K562 (cell line): ENCODE results near the gene SAXO2. TPM values are rescaled to one million over a fixed set of nuclear protein-coding genes. Genes with fewer than 3 reads are reported as not detected.

ENCODE experiments used
- BHLHE40 ChIP-seq: IDR thresholded peaks from 2 replicates; pipeline ENCODE4 v1.6.1; 2011; ENCODE audit warnings: low read length, improper control_type of control experiment
- CREB3 ChIP-seq: fragments of 450-650 bp; conservative IDR thresholded peaks from 2 replicates; pipeline ENCODE4 v1.6.1; 2016; ENCODE audit warnings: missing genetic modification characterization, low read depth, mild to moderate bottlenecking, missing compliant biosample characterization, moderate library complexity
- E4F1 ChIP-seq: fragments of 250-450 bp; sonication (Bioruptor Pico); IDR thresholded peaks from 2 replicates; pipeline ENCODE4 v1.5.0; 2021; ENCODE audit warnings: mild to moderate bottlenecking, borderline replicate concordance
- ETV5 ChIP-seq: sonication (generic); formaldehyde crosslinking; IDR thresholded peaks from 2 replicates; pipeline ENCODE4 v1.4.0; 2020; ENCODE audit warnings: low read depth, mild to moderate bottlenecking, missing genetic modification reagents
- FIP1L1 ChIP-seq: fragments of 200-400 bp; formaldehyde crosslinking; IDR thresholded peaks from 2 replicates; pipeline ENCODE4 v1.6.1; 2018; ENCODE audit warnings: mild to moderate bottlenecking, low read depth, low read length; ENCODE audit not compliant: poor library complexity, severe bottlenecking
- FOXO4 ChIP-seq: fragments of 450-650 bp; formaldehyde crosslinking; IDR thresholded peaks from 2 replicates; pipeline ENCODE4 v1.4.0; 2020; ENCODE audit warnings: mild to moderate bottlenecking, moderate library complexity
- HES1 ChIP-seq: fragments of 450-650 bp; IDR thresholded peaks from 2 replicates; pipeline ENCODE4 v1.6.1; 2016; ENCODE audit warnings: low read depth, mild to moderate bottlenecking, moderate library complexity
- HIVEP1 ChIP-seq: fragments of 250-450 bp; sonication (Bioruptor Pico); IDR thresholded peaks from 2 replicates; pipeline ENCODE4 v1.4.0; 2020; ENCODE audit warnings: mild to moderate bottlenecking
- IRF9 ChIP-seq: fragments of 450-650 bp; IDR thresholded peaks from 2 replicates; pipeline ENCODE4 v1.6.1; 2016; ENCODE audit warnings: missing biosample characterization, missing genetic modification characterization
- MAX ChIP-seq: sonication (generic); formaldehyde crosslinking; IDR thresholded peaks from 2 replicates; pipeline ENCODE4 v1.9.0; 2022; ENCODE audit warnings: mild to moderate bottlenecking, missing genetic modification reagents
- POLR2A ChIP-seq: fragments of 450-650 bp; conservative IDR thresholded peaks from 2 replicates; pipeline ENCODE4 v1.6.1; 2016
- RBM39 ChIP-seq: fragments of 200-400 bp; formaldehyde crosslinking; optimal IDR thresholded peaks from 2 replicates; pipeline ENCODE3; 2018; ENCODE audit warnings: low read depth, low read length
- RFX1 ChIP-seq: fragments of 450-650 bp; IDR thresholded peaks from 2 replicates; pipeline ENCODE4 v1.6.1; 2016; ENCODE audit warnings: mild to moderate bottlenecking, moderate library complexity
- TAF1 ChIP-seq: IDR thresholded peaks from 2 replicates; pipeline ENCODE4 v1.6.1; 2011; ENCODE audit warnings: mild to moderate bottlenecking, low read length, moderate library complexity; ENCODE audit not compliant: insufficient read depth, control insufficient read depth, severe bottlenecking; ENCODE audit errors: extremely low read depth
- TOE1 ChIP-seq, 2 experiments: fragments of 450-650 bp in 1 of 2; sonication (generic) in 1 of 2; formaldehyde crosslinking in 1 of 2; IDR thresholded peaks; 2 replicates each; pipeline versions ENCODE4 v1.7.1 to v1.8.0; 2016 to 2022; ENCODE audit warnings: borderline replicate concordance in 2 of 2, mild to moderate bottlenecking in 2 of 2, antibody characterized with exemption in 1 of 2, inconsistent platforms in 1 of 2, low read depth in 1 of 2, missing genetic modification reagents in 1 of 2, moderate library complexity in 1 of 2
- XRCC4 ChIP-seq: IDR thresholded peaks from one replicate; pipeline ENCODE4 v1.6.1; 2011; ENCODE audit not compliant: insufficient read depth, insufficient read length; ENCODE audit errors: extremely low read depth
- ZBED1 ChIP-seq: IDR thresholded peaks from 2 replicates; pipeline ENCODE4 v1.6.1; 2014
- ZNF23 ChIP-seq: fragments of 250-450 bp; sonication (Bioruptor Pico); IDR thresholded peaks from 2 replicates; pipeline ENCODE4 v1.4.0; 2020; ENCODE audit warnings: mild to moderate bottlenecking
- ZNF696 ChIP-seq: fragments of 250-450 bp; sonication (Bioruptor Pico); conservative IDR thresholded peaks from 2 replicates; pipeline ENCODE4 v1.4.0; 2020; ENCODE audit warnings: mild to moderate bottlenecking, moderate library complexity
- ZNF764 ChIP-seq: fragments of 250-450 bp; sonication (Bioruptor Pico); IDR thresholded peaks from 2 replicates; pipeline ENCODE4 v1.4.0; 2020; ENCODE audit warnings: low read depth, mild to moderate bottlenecking, moderate library complexity
- ZSCAN32 ChIP-seq: fragments of 450-650 bp; formaldehyde crosslinking; IDR thresholded peaks from 2 replicates; pipeline ENCODE4 v1.4.0; 2020; ENCODE audit warnings: mild to moderate bottlenecking, moderate library complexity
- polyA plus RNA-seq, 8 experiments: library from polyadenylated mRNA; depleted of rRNA in 4 of 8; stranded (reverse) in 5 of 8; unstranded in 3 of 8; fragments of >200 nt; fragmentation: Nextera tagmentation in 2 of 8; fragmentation: Illumina TruSeq in 1 of 8; extraction: Ambion mirVana in 2 of 8; extraction: Trizol in 1 of 8; gene quantifications; 2 replicates each; pipeline versions ENCODE4 v1.2.1 to v1.2.3, GENCODE V29; 2011 to 2014; ENCODE audit warnings: inconsistent platforms in 1 of 8, missing spikeins in 1 of 8
- total RNA-seq, 7 experiments: library from RNA; depleted of rRNA in 6 of 7; stranded (reverse); fragments of >200 nt in 6 of 7; fragmentation: Illumina TruSeq in 2 of 7; extraction: Trizol in 2 of 7; gene quantifications; 2 replicates each; pipeline versions ENCODE4 v1.2.1 to v1.2.3, GENCODE V29; 2011 to 2021; ENCODE audit warnings: low replicate concordance in 1 of 7

Gene SAXO2
- total and polyA plus RNA-seq, 9 of the 15 experiments (the other 6 are each of a cell fraction or from before 2014, with no cell fraction given), result 3.1 to 14.2 (median 8.2) TPM

GRCh38 chr15:82317091-82317489, 54.5 kb downstream of the SAXO2 start (continued):
- TF ChIP-seq CREB3 (tag), result no peak
- TF ChIP-seq ZBED1, result no peak
- no peak for TF ChIP-seq POLR2A
- no peak for TF ChIP-seq E4F1 (CRISPR knock-in tag)
- TF ChIP-seq MAX (CRISPR knock-in tag), result peak; percentile 58
- TF ChIP-seq ZNF764, result no peak
- TF ChIP-seq ZSCAN32 (CRISPR knock-in tag), result no peak
- no peak for TF ChIP-seq TAF1
- no peak for TF ChIP-seq RFX1
- TF ChIP-seq ZNF696, result no peak
- TF ChIP-seq XRCC4, result no peak
- TF ChIP-seq FIP1L1, result no peak
- TF ChIP-seq FOXO4 (CRISPR knock-in tag), result no peak
- TF ChIP-seq ZNF23, result no peak
- no peak for TF ChIP-seq RBM39
- TF ChIP-seq HIVEP1, result no peak
- TF ChIP-seq HES1, result no peak
- TF ChIP-seq TOE1 (IDR thresholded peaks at IDR 0.05; ENCODE audit: borderline replicate concordance), result no peak
- no peak for TF ChIP-seq TOE1 (CRISPR knock-in tag; IDR thresholded peaks at IDR 0.05; ENCODE audit: borderline replicate concordance, low read depth)
- 0 out of 2 replicates have a peak, but pooled peaks have one; percentile 9 for TF ChIP-seq BHLHE40
- no peak for TF ChIP-seq IRF9 (tag)
- TF ChIP-seq ETV5 (CRISPR knock-in tag), result no peak
